Smooth muscle cell of bladder (primary cell): ENCODE results near the gene MBTPS1. TPM values are rescaled to one million over a fixed set of nuclear protein-coding genes. Genes with fewer than 3 reads are reported as not detected.

Experiments
- total RNA-seq: library from RNA; depleted of rRNA; stranded (reverse); fragments of >200 nt; gene quantifications from 2 replicates; pipeline ENCODE4 v1.2.3, GENCODE V29; 2014

MBTPS1 gene
- total RNA-seq: 114 and 150 TPM in 2 replicates

DNA sequence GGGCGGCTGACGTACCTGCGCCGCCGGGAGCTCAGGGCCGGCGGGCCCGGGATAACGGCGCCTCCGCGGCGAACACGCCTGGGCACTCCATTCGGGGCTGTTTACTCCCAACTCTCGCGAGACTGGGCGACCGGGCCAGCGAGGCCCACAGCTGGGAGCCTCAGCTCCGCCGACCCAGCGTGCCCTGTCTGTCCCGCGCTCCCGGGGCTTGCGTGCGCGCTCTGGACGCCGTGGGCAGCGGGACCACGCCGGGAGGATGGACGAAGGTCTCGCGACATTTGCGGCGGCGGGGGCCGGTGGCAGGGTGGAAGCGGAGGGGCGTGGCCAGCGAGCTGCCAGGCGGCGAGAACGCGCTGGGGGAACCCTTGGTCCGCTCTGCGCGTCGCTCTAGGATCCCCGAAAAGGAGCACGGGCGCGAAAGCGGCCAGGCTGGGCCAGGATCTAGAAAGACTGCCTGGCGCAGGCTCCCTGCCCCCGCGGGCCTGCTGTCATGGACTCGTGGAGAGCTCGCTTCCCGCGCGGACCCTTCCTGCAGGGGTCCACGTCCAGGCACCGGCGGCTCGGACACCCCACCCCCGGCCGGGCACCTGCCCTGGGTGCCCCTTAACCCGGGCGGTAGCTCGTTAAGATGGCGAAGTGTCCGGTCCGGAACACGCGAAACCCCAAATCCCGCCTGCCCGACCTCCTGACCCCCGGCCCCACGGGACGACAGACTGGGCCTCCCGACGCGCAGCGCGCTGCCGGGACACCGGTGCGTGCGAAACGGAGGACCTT lies at the start of gene MBTPS1:
Gene MBTPS1, minus strand, starts transcription at position 223 of the 774 bp plus-strand sequence. CDS start 15,159 bp downstream, outside the sequence.

GRCh38 chr16:84144859-84145639 lies 28.3 kb upstream of the MBTPS1 start, which contains the start of the genes DNAAF1 and HSDL1:
Gene DNAAF1, plus strand, starts transcription at chr16:84145308. Its CDS starts 133 bp downstream, at chr16:84145441.
Gene HSDL1, minus strand, starts transcription at chr16:84145177. Its CDS starts 13,856 bp downstream, at chr16:84131321.

GRCh38 chr16:84042308-84042878 lies 74.3 kb downstream of the MBTPS1 start, which contains the start of gene SLC38A8:
Gene SLC38A8, minus strand, starts transcription at chr16:84042795. Its CDS starts 638 bp downstream, at chr16:84042157.

Other genes starting within 250 kb of the MBTPS1 start
- 3.3 and 4.6 TPM in 2 replicates for gene MLYCD, start 217.8 kb downstream of the MBTPS1 start, total RNA-seq
- 1.7 and 2.5 TPM in 2 replicates for gene OSGIN1, start 163.7 kb downstream of the MBTPS1 start, total RNA-seq
- 0.14 and 0.18 TPM in 2 replicates for gene NECAB2, start 148.7 kb downstream of the MBTPS1 start, total RNA-seq
- gene SLC38A8, start 74.1 kb downstream of the MBTPS1 start, total RNA-seq: not detected in 2 replicates
- gene HSDL1, start 28.2 kb upstream of the MBTPS1 start, total RNA-seq: 16.2 and 20.8 TPM in 2 replicates
- not detected in 2 replicates for gene DNAAF1, start 28.4 kb upstream of the MBTPS1 start, total RNA-seq
- 9.3 and 10.2 TPM in 2 replicates for gene TAF1C, start 70.1 kb upstream of the MBTPS1 start, total RNA-seq
- gene ADAD2, start 74.2 kb upstream of the MBTPS1 start, total RNA-seq: not detected in 2 replicates
- gene KCNG4, start 123.1 kb upstream of the MBTPS1 start, total RNA-seq: not detected in 2 replicates
- 6.7 and 28.6 TPM in 2 replicates for gene WFDC1, start 177.9 kb upstream of the MBTPS1 start, total RNA-seq